ENCODE measurements around the gene UBA6.
"Not testable (repeated sequence)": the region's sequence is repeated elsewhere in the genome, so short reads cannot be mapped to it uniquely, and the experiment has no call there.

Gene UBA6

DNA sequence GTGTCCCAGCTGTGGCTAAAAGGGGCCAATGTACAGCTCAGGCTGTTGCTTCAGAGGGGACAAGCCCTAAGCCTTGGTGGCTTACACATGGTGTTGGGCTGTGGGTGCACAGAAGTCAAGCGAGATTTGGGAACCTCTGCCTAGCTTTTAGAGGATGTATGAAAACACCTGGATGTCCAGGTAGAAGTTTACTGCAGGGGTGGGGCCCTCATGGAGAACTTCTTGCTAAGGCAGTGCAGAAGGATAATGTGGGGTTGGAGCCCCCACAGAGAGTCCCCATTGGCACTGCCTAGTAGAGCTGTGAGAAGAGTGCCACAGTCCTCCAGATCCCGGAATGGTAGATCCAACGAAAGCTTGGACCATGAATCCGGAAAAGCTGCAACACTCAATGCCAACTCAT, 40.5 kb downstream of the UBA6 start:
- no peak for DNase-seq (ENCODE audit: low spot score)

GRCh38 chr4:67659065-67659464, 41.9 kb downstream of the UBA6 start:
- no peak for DNase-seq (ENCODE audit: low spot score)

DNA sequence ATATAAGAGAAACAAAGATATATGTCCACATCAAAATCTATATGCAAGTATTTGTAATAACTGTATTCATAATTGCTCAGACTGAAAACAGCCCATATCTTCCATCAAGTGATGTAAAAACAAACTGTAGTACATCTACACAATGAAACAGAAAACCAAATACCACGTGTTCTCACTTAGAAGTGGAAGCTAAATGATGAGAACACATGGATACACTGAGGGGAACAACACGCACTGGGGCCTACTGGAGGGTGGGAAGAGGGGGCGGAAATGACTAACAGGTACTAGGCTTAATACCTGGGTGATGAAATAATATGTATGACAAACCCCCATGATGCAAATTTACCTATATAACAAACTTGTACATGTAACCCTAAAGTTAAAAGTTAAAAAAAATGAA, 42.7 kb downstream of the UBA6 start:
- DNase-seq (ENCODE audit: low spot score), result no peak

- no peak for DNase-seq (ENCODE audit: low spot score)
Observed at GRCh38 chr4:67651536-67651935, 49.4 kb downstream of the UBA6 start.

DNA sequence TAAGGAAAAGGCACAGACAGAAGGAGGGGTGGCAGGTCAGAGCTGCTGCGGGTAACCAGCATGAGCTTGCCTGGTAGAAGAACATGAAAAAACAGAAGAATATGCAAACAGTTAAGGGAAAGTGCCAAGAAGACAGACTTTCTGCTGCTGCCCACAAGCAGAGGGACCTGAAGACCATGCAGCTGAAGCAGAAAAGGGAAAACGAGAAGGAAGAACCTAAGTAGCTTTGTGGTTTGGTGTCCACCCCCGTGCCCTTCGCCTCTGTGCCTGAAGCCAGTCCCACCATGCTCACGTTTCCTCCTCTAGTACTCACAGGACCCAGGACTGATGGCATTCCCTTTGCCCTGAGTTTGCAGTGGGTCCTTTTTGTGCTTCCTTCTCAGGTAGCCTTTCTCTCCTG, 62.8 kb downstream of the UBA6 start:
- no peak for DNase-seq (ENCODE audit: low spot score)

GRCh38 chr4:67636978-67637377, 64.0 kb downstream of the UBA6 start:
- DNase-seq (ENCODE audit: low spot score), result not testable (repeated sequence)

DNA sequence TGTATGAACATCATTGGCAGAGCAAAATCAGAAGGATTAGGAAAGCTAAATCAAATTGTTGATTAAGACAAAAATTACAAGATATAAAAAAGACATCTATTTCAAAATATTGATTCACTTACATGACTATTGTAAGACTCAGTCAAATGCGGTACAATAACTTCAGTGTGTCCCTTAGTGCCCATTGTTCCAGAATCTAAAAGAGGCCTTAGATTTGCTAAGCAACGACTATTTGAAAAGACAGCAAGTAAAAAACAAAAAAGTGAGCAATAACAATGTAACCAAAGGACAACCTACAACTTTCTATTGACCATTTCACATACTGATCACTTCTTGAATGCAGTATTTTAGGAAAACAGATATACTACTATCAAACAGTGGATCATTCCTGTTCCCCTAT, 65.6 kb downstream of the UBA6 start:
- DNase-seq (ENCODE audit: low spot score), result no peak

GRCh38 chr4:67634741-67635140, 66.2 kb downstream of the UBA6 start:
- no peak for DNase-seq (ENCODE audit: low spot score)

DNA sequence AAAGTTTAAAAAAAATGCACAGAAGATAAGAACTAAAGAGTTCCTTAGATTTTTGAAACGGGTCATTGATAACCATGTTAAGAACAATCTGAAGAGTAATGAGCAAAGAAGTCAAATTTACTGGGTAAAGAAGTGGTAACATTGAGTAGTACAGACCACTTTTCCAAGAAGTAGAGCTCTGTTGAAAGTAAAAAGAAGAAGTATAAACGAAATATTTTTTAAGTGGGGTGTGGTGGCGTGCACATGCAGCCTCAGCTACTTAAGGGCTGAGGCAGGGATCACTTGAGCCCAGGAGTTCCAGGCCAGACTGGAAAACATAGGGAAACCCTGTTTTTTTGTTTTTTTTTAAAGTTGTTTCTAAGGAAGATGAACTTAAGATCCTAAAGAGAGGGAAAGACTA, 68.5 kb downstream of the UBA6 start:
- DNase-seq (ENCODE audit: low spot score), result no peak

DNA sequence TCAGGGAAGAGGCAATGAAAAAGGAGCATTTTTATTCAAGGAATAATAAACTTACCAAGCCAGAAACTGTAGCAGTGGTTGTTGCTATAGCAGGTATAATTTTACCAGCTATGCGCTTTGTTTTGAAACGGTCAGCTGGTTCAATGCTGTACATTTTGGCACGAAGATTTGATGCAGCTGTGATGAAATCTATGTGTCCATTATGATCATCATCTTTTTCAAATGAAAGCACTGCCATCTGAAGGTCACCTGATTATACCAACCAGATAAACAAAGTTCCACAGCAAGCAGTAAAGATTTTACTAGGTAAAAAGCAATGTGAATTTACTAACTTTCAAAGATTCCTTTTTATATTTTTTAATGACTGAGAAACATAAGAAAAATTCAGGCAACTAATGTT, 76.0 kb downstream of the UBA6 start:
- DNase-seq (ENCODE audit: low spot score), result no peak

- DNase-seq (ENCODE audit: low spot score), result no peak
Observed at GRCh38 chr4:67616478-67616877, 84.5 kb downstream of the UBA6 start.

DNA sequence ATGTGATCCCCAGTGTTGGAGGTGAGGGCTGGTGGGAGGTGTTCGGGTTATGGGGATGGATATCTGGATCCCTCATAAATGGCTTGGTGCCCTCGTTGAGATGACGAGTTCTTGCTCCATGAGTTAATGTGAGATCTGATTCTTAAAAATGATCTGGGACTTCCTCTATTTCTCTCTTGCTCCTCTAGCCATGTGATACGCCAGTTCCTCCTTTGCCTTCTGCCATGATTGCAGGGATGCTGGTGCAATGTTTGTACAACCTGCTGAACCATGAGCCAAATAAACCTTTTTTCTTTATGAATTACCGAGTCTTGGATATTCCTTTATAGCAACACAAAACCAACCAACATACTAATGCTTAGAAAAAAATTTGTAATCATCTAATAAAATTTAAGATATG, 85.8 kb downstream of the UBA6 start:
- no peak for DNase-seq (ENCODE audit: low spot score)

DNA sequence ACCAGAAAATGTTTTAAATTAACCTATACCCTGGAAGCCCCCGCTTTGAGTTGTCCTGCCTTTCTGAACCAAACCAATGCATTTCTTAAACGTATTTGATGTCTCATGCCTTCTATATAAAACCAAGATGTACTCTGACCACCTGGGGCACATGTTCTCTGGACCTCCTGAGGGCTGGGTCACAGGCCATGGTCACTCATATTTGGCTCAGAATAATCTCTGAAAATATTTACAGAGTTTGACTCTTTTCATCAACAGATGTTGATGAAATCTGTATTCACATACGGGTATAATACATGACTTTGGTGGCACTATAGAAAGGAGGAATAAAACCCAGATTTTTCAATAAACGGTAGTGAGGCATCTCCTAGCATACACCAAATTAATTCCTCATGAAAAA, 86.8 kb downstream of the UBA6 start:
- no peak for DNase-seq (ENCODE audit: low spot score)

DNA sequence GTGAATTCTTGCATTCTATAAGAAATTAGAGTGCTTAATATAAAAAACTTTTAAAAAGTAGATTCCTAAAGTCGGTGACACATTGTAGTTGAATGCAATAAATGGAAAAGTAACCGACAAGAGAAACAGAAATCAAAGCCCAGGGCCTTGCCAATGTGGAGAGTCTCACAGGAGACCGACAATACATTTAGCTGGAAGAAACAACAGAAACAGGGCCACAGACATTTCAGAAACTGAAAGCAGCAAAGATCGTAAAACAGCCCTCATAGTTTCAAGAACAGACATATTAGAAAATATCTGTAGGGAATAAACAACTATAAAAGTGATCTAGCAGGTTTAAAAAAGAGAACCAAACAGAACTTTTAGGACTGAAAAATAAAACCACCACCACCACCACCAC, 92.9 kb downstream of the UBA6 start:
- DNase-seq (ENCODE audit: low spot score), result no peak

DNA sequence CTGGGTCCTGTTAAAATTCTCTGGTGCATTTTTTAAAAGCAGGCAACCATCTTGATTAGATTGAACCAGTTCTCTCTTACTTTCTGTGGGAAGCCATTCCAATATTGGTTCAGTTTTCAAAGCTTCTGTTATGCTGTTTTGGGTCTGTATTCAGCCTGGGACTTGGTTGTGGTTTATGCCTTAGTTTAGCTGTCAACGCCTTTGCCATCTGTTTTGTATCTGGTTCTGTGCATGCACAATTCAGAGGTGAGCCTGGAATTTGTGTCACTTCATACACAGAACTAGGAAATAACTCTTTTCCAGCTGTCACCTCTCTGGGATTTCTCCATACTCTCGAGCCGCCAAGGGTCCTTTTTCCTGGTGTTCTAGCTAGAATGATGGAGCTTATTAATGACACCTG, 96.2 kb downstream of the UBA6 start:
- DNase-seq (ENCODE audit: low spot score), result no peak

GRCh38 chr4:67604029-67604381, 97.0 kb downstream of the UBA6 start:
- no peak for DNase-seq (ENCODE audit: low spot score)

DNA sequence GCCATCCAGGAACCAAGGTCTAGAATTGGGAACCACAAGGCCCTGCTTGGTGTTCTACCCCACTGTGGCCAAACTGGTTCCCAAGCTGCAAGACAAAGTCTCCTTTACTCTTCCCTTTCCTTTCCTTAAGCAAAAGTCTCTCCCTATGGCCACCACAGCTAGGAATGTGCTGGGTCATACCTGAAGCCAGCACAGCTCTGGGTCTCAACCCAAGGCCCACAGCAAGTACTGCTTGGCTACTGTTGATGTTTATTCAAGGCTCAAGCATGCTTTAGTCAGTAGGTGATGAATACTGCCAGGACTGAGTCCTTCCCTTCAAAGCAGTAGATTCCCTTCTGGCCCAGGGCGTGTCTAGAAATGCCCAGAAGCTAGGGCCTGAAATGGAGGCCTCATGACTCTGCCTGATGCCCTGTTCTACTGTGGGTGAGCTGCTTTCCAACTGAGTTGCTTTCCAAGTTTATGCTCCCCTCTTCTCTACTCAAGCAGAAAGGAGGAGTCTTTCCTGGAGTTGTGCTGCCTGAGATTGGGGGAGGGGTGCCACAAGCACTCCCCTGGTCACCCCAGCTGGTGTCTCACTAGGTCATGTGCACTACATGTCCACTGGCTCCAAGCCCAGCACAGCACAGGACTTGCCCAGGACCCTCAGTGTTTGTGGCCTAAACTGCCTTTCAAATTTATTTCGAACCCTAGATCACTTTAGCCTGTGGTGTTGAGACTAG, 97.5 kb downstream of the UBA6 start:
- DNase-seq (ENCODE audit: low spot score), result no peak

DNA sequence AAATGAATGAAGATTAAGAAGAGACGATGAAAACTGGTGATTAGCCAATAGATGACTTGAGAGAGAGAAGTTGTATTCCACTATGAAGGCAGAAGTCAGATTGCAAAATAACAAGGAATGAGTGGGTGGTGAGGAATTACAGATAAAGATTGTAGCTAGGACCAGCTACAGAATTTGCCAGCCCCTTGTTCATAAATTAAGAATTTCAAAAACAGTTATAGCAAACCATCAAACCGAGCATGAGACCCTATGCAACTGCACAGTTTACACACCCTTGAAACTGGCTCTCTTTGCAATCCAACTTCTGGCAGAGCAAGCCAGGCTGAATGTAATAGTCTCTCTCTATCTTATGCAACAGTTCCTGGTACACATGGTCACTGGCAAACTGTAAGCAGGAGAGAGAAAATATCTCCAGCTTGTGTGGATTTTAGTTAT, 107.2 kb downstream of the UBA6 start:
- DNase-seq (ENCODE audit: low spot score), result no peak

GRCh38 chr4:67587156-67587555, 113.8 kb downstream of the UBA6 start:
- DNase-seq (ENCODE audit: low spot score), result no peak

DNA sequence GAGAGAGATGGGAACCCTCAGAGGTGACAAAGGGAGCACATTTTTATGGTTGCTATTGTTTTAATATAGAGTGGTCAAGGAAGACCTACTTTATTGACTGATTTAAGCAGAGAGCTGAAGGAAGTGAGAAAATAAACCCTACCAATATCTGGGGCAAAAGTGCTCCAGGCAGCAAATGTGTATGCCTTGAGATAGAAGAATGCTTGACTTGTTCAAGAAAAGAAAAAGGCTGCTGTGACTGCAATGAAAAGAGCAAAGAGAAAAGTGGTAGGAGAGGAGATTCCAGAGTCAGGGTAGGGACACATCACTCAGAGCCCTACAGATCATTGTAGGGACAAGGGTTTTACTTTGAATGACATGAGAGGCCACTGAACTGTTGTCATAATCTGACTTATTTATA, 116.5 kb downstream of the UBA6 start:
- no peak for DNase-seq (ENCODE audit: low spot score)

DNA sequence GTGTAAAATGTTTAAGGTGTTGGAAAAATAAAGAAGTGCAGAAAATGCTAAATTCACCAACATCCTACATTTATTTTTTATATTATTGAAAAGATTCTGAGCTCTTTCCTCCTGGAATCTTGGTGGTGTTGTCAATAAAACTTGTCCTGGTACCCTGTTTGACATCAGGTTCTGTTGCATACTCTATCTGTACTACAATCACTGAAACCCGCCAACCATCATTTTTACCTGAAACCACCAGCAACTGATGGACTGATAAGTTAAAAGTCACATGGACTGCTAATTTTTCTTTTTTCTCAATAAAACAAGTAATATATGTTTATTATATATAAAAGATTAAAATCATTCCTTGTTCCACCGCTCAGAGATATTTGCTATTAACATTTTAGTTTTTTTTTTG, 119.0 kb downstream of the UBA6 start:
- no peak for DNase-seq (ENCODE audit: low spot score)

DNA sequence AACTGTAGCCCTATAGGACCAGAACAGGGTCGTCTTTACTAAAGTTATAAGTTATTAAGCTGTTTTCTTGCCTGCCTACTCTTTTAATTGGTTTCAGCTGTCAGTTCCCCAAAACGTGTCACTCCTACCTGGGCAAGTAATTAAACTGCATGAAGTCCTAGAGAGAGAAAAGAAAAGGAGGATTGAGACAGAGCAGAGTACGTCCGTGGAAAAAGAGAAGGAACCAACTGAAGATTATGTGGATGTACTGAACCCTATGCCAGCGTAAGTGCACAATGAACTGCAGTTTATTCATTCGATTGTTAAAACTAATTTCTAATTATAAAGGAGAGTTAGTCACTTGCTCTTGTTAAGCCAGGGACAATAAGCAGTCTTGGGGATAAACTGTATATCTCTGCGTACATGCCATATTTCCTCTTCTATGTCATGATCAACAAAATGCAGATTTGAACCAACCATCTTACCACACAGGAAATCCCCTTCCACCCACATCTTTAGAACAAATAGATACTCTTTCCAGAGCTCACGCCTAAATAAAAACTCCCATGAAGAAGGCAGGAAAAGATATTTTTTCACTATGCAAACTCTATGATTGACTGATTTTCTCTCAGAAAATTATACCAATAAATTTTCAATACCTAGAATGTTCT, 119.6 kb downstream of the UBA6 start:
- DNase-seq (ENCODE audit: low spot score), result no peak

DNA sequence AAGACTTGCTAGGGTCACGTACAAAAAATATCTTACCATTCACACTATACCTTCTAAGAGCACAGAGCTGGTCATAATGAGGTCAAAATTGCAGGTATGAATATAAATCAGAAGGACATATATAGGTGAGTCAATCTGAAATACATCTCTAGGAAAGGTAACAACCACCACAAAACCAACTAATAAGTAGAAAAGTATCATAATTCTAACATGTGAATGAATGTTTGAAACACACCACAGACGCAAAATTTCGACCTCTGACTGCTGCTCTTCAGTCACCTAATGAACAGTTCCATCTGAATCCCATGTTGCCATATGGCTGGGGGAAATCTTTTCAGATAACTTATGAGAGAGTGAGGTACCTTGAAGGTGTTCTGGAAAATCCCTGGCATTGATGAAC, 120.4 kb downstream of the UBA6 start:
- DNase-seq (ENCODE audit: low spot score), result no peak

GRCh38 chr4:67576538-67576937, 124.4 kb downstream of the UBA6 start:
- DNase-seq (ENCODE audit: low spot score), result no peak
